Measurements from ENCODE around the gene ADGRL2.

Gene ADGRL2

DNA sequence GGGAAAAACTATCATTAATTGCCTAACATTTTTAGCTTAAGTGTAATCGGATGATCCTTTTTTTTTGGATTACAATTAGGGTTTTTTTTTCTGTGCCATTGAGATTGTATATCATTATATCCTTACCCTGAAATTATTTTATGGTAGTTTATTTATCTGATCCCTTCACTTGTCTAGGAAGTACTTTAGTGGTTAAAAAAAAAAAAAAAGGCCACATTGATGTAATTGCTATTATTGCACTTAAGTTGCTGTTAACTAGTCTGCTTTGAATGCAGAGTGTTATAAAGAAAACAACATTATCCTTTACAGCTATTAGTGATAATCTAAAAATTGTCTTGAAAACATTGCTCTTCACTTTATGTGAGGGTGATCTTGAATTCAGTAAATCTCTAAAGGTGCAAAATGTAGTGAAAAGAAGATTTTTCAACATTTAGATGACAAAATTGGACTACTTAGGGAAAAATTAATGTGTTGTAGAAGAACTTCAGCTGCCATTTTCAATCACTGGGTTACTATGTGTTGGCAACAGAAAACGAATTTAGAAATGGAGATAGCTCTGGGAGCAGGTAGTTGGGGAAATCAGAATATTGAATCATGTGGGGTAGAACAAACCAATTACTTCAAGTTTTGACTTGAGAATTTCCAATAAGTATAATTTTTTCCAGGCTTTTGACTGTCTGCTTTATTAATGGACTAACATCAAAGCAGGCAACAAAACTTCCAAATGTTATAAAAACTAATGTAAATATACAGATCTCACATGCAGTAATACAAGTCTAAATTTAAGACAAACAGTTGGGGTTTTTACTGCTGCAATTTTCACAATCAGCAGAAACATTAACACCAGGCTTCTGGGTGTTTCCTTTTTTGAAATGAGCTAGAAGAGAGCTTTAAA is 5.0 kb downstream of the ADGRL2 start:
- H4K91ac ChIP-seq (ENCODE audit: low read depth, low read length, poor library complexity), result no peak overlapping the region

DNA sequence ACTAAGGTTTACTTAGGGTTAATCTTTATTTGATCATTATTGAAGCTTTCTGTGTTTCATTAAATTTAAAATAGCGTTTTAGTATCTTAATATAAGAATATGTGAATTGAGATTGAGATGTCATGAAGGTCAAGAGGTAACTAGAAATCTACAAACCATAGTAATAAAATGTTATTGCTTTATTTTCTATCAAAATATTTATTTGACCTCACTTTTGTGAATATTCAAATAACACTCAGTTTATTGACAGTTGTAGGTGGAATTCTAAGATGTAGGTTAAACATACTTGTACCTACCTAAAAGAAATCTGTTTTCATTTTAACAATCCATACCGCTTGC is 5.7 kb downstream of the ADGRL2 start:
- Histone ChIP-seq H3K9me3 (replicated peaks in 1 of 2; ENCODE audit: control insufficient read depth in 2 of 2, insufficient read depth in 1 of 2, low read depth in 1 of 2, low read length in 2 of 2) (no peaks in the 10 kb centered on the region), H4K8ac (ENCODE audit: low read depth, low read length) (no peak overlapping the region), H3K27me3 (ENCODE audit: control insufficient read depth in 3 of 3, insufficient read depth in 3 of 3, low read depth in 1 of 3, low read length in 3 of 3) (no peaks in the 10 kb centered on the region), H2AFZ (ENCODE audit: low read length) (no peak overlapping the region), H3K4ac (ENCODE audit: low read length) (no peak overlapping the region), H3K4me3 (ENCODE audit: low read length in 2 of 2) (peak overlapping the region in 1 of 2 donors; percentile 92), H3K23ac (ENCODE audit: low read depth, low read length, poor library complexity) (no peak overlapping the region), H3K14ac (ENCODE audit: low read length) (no peak overlapping the region), H3K18ac (ENCODE audit: low read length) (no peak overlapping the region), H3K4me2 (ENCODE audit: insufficient read depth, low read length, poor library complexity, severe bottlenecking) (no peak overlapping the region), H3K36me3 (replicated peaks in 1 of 2; ENCODE audit: control insufficient read depth in 2 of 2, insufficient read depth in 2 of 2, low read length in 2 of 2) (peaks cover 0 to 17% of the 10 kb centered on the region in 2 donors), H2AK5ac (ENCODE audit: low read depth, low read length) (no peak overlapping the region), H3K27ac (replicated peaks; ENCODE audit: low read length) (no peak overlapping the region), H3K4me1 (ENCODE audit: control insufficient read depth in 2 of 2, insufficient read depth in 1 of 2, low read depth in 1 of 2, low read length in 2 of 2) (peaks cover 2 to 27% of the 10 kb centered on the region in 2 donors), H4K91ac (ENCODE audit: low read depth, low read length, poor library complexity) (no peak overlapping the region), H2BK12ac (ENCODE audit: low read length) (no peak overlapping the region), H2BK120ac (ENCODE audit: low read depth, low read length) (no peak overlapping the region), H3K9ac (ENCODE audit: low read depth, low read length, poor library complexity) (no peak overlapping the region), H2BK5ac (ENCODE audit: low read length) (no peak overlapping the region), H2BK15ac (ENCODE audit: low read length) (no peak overlapping the region), H3K79me1 (ENCODE audit: low read depth, low read length) (peaks cover 6% of the 10 kb centered on the region)
- no peak for DNase-seq (ENCODE audit: low spot score)
- 100% methylated on average over 1 of the region's 2 CpGs; no CpG with 5 or more reads in 1 of the 2 donors for WGBS, 2 donors (ENCODE audit: extremely low coverage in 2 of 2, insufficient read length in 2 of 2, insufficient replicate concordance in 1 of 2)

More for the DNA sequence above, 5.0 kb downstream of the ADGRL2 start:
- Histone ChIP-seq H3K79me1 (ENCODE audit: low read depth, low read length) (peaks cover 7% of the 10 kb centered on the region), H3K36me3 (replicated peaks in 1 of 2; ENCODE audit: control insufficient read depth in 2 of 2, insufficient read depth in 2 of 2, low read length in 2 of 2) (peaks cover 0 to 11% of the 10 kb centered on the region in 2 donors), H3K4me2 (ENCODE audit: insufficient read depth, low read length, poor library complexity, severe bottlenecking) (no peak overlapping the region), H2BK12ac (ENCODE audit: low read length) (no peak overlapping the region), H3K4me3 (ENCODE audit: low read length in 2 of 2) (peak overlapping the region in 1 of 2 donors; percentile 92), H2AFZ (ENCODE audit: low read length) (no peak overlapping the region), H3K27me3 (ENCODE audit: control insufficient read depth in 3 of 3, insufficient read depth in 3 of 3, low read depth in 1 of 3, low read length in 3 of 3) (no peaks in the 10 kb centered on the region), H3K9me3 (replicated peaks in 1 of 2; ENCODE audit: control insufficient read depth in 2 of 2, insufficient read depth in 1 of 2, low read depth in 1 of 2, low read length in 2 of 2) (no peaks in the 10 kb centered on the region), H3K23ac (ENCODE audit: low read depth, low read length, poor library complexity) (no peak overlapping the region), H2BK120ac (ENCODE audit: low read depth, low read length) (no peak overlapping the region), H2AK5ac (ENCODE audit: low read depth, low read length) (no peak overlapping the region), H4K8ac (ENCODE audit: low read depth, low read length) (no peak overlapping the region), H3K14ac (ENCODE audit: low read length) (no peak overlapping the region), H3K18ac (ENCODE audit: low read length) (no peak overlapping the region), H3K9ac (ENCODE audit: low read depth, low read length, poor library complexity) (no peak overlapping the region), H3K4ac (ENCODE audit: low read length) (no peak overlapping the region), H3K4me1 (ENCODE audit: control insufficient read depth in 2 of 2, insufficient read depth in 1 of 2, low read depth in 1 of 2, low read length in 2 of 2) (peaks cover 2 to 22% of the 10 kb centered on the region in 2 donors), H2BK15ac (ENCODE audit: low read length) (no peak overlapping the region), H3K27ac (replicated peaks; ENCODE audit: low read length) (no peak overlapping the region), H2BK5ac (ENCODE audit: low read length) (no peak overlapping the region)
- DNase-seq (ENCODE audit: low spot score), result no peak
- WGBS, 2 donors (ENCODE audit: extremely low coverage in 2 of 2, insufficient read length in 2 of 2, insufficient replicate concordance in 1 of 2), result no CpG with 5 or more reads among the region's 2 CpGs

DNA sequence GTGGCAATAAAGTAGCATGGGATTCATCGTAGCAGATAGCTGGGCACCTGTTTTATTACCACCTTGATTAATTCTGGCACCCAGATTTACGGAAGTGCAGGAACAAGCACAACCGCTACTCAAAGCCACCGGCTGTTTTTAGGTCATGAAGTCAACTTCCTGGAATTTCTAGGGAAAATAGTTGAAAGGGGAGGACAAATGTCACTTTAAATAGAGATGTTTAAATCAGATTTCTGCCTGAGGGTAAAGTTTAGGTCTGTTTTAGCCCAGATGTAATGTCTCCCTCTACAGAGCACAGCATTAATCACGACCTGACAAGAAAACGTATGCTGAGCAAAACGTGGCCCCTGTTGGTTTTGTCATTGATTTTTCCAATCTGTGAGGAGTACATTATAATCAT is 8.0 kb downstream of the ADGRL2 start:
- Histone ChIP-seq H3K18ac (ENCODE audit: low read length) (no peak overlapping the region), H3K4me3 (ENCODE audit: low read length in 2 of 2) (peak overlapping the region in 1 of 2 donors; percentile 1), H3K4ac (ENCODE audit: low read length) (no peak overlapping the region), H2BK120ac (ENCODE audit: low read depth, low read length) (no peak overlapping the region), H3K14ac (ENCODE audit: low read length) (no peak overlapping the region), H2BK12ac (ENCODE audit: low read length) (no peak overlapping the region), H2AK5ac (ENCODE audit: low read depth, low read length) (no peak overlapping the region), H2BK15ac (ENCODE audit: low read length) (no peak overlapping the region), H3K27me3 (ENCODE audit: control insufficient read depth in 3 of 3, insufficient read depth in 3 of 3, low read depth in 1 of 3, low read length in 3 of 3) (no peaks in the 10 kb centered on the region), H2BK5ac (ENCODE audit: low read length) (no peak overlapping the region), H3K27ac (replicated peaks; ENCODE audit: low read length) (no peak overlapping the region), H3K4me2 (ENCODE audit: insufficient read depth, low read length, poor library complexity, severe bottlenecking) (peak overlapping the region; percentile 33), H2AFZ (ENCODE audit: low read length) (no peak overlapping the region), H3K9me3 (replicated peaks in 1 of 2; ENCODE audit: control insufficient read depth in 2 of 2, insufficient read depth in 1 of 2, low read depth in 1 of 2, low read length in 2 of 2) (no peaks in the 10 kb centered on the region), H3K36me3 (replicated peaks in 1 of 2; ENCODE audit: control insufficient read depth in 2 of 2, insufficient read depth in 2 of 2, low read length in 2 of 2) (peaks cover 0 to 41% of the 10 kb centered on the region in 2 donors), H3K79me1 (ENCODE audit: low read depth, low read length) (no peaks in the 10 kb centered on the region), H4K91ac (ENCODE audit: low read depth, low read length, poor library complexity) (no peak overlapping the region), H3K23ac (ENCODE audit: low read depth, low read length, poor library complexity) (no peak overlapping the region), H3K4me1 (ENCODE audit: control insufficient read depth in 2 of 2, insufficient read depth in 1 of 2, low read depth in 1 of 2, low read length in 2 of 2) (peaks cover 2 to 39% of the 10 kb centered on the region in 2 donors), H3K9ac (ENCODE audit: low read depth, low read length, poor library complexity) (no peak overlapping the region), H4K8ac (ENCODE audit: low read depth, low read length) (no peak overlapping the region)
- no peak for DNase-seq (ENCODE audit: low spot score)
- WGBS, 2 donors (ENCODE audit: extremely low coverage in 2 of 2, insufficient read length in 2 of 2, insufficient replicate concordance in 1 of 2), result no CpG with 5 or more reads among the region's 7 CpGs

DNA sequence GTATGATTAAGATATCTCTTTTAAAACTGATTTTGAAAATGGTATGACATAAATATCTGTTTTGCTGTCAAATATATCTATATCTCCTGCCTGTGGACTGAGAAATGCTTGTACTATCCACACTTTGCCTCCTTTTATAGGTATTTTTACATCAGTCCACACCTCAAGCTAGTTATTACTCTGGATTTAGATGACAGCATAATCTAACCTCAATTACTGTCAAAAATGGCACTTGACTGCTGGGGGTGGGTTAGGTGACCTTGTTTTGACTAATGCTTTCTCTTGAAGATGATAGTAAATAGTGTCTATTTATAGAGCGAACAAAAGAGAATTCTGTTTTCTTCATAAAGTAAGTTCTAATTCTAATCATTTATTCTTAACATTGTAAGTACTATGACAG is 9.1 kb downstream of the ADGRL2 start:
- no peak for DNase-seq (ENCODE audit: low spot score)
- Histone ChIP-seq H3K9ac (ENCODE audit: low read depth, low read length, poor library complexity) (no peak overlapping the region), H3K27ac (replicated peaks; ENCODE audit: low read length) (no peak overlapping the region), H2BK12ac (ENCODE audit: low read length) (no peak overlapping the region), H3K9me3 (replicated peaks in 1 of 2; ENCODE audit: control insufficient read depth in 2 of 2, insufficient read depth in 1 of 2, low read depth in 1 of 2, low read length in 2 of 2) (no peaks in the 10 kb centered on the region), H4K91ac (ENCODE audit: low read depth, low read length, poor library complexity) (no peak overlapping the region), H3K4me2 (ENCODE audit: insufficient read depth, low read length, poor library complexity, severe bottlenecking) (no peak overlapping the region), H3K36me3 (replicated peaks in 1 of 2; ENCODE audit: control insufficient read depth in 2 of 2, insufficient read depth in 2 of 2, low read length in 2 of 2) (peaks cover 0 to 47% of the 10 kb centered on the region in 2 donors), H3K4me3 (ENCODE audit: low read length in 2 of 2) (no peak overlapping the region), H2BK15ac (ENCODE audit: low read length) (no peak overlapping the region), H2BK5ac (ENCODE audit: low read length) (no peak overlapping the region), H3K18ac (ENCODE audit: low read length) (no peak overlapping the region), H3K79me1 (ENCODE audit: low read depth, low read length) (no peaks in the 10 kb centered on the region), H3K23ac (ENCODE audit: low read depth, low read length, poor library complexity) (no peak overlapping the region), H3K4me1 (ENCODE audit: control insufficient read depth in 2 of 2, insufficient read depth in 1 of 2, low read depth in 1 of 2, low read length in 2 of 2) (peaks cover 2 to 41% of the 10 kb centered on the region in 2 donors), H2BK120ac (ENCODE audit: low read depth, low read length) (no peak overlapping the region), H3K14ac (ENCODE audit: low read length) (no peak overlapping the region), H2AFZ (ENCODE audit: low read length) (no peak overlapping the region), H4K8ac (ENCODE audit: low read depth, low read length) (no peak overlapping the region), H3K4ac (ENCODE audit: low read length) (no peak overlapping the region), H2AK5ac (ENCODE audit: low read depth, low read length) (no peak overlapping the region), H3K27me3 (ENCODE audit: control insufficient read depth in 3 of 3, insufficient read depth in 3 of 3, low read depth in 1 of 3, low read length in 3 of 3) (no peaks in the 10 kb centered on the region)
- no CpG with 5 or more reads among the region's 1 CpG for WGBS, 2 donors (ENCODE audit: extremely low coverage in 2 of 2, insufficient read length in 2 of 2, insufficient replicate concordance in 1 of 2)

All from neuronal stem cell (in vitro differentiated cells).